SK-N-SH treated with all-trans-retinoic acid at 6 μM for 48 hours (cell line): ENCODE results near the gene MAPKBP1.

Experiments
- ATAC-seq: fragments of 200-7000 bp; cut with Tn5 transposase; 3 replicates; pipeline ENCODE4 v1.9.1; 2020; ENCODE audit warnings: mild to moderate bottlenecking, moderate library complexity
- ARNTL ChIP-seq: fragments of 450-650 bp; formaldehyde crosslinking; IDR thresholded peaks from 2 replicates; pipeline ENCODE4 v1.5.0; 2020; ENCODE audit warnings: low read depth, mild to moderate bottlenecking, moderate library complexity, borderline replicate concordance
- BACH2 ChIP-seq: fragments of 250-450 bp; sonication (Bioruptor Pico); IDR thresholded peaks from 2 replicates; pipeline ENCODE4 v1.9.0; 2021; ENCODE audit warnings: mild to moderate bottlenecking, borderline replicate concordance
- CREB5 ChIP-seq: fragments of 250-450 bp; sonication (Bioruptor Pico); IDR thresholded peaks from 2 replicates; pipeline ENCODE4 v1.5.1; 2020; ENCODE audit warnings: low read depth, mild to moderate bottlenecking, moderate library complexity
- CSDC2 ChIP-seq: fragments of 250-450 bp; sonication (Bioruptor Pico); IDR thresholded peaks from 2 replicates; pipeline ENCODE4 v1.5.0; 2020; ENCODE audit warnings: mild to moderate bottlenecking, moderate library complexity
- ESRRG ChIP-seq: fragments of 250-450 bp; sonication (Bioruptor Pico); IDR thresholded peaks from 2 replicates; pipeline ENCODE4 v1.6.1; 2021; ENCODE audit warnings: mild to moderate bottlenecking
- GLIS3 ChIP-seq: fragments of 250-450 bp; sonication (Bioruptor Pico); IDR thresholded peaks from 2 replicates; pipeline ENCODE4 v1.5.0; 2020; ENCODE audit warnings: mild to moderate bottlenecking, moderate library complexity
- ISL1 ChIP-seq: fragments of 250-450 bp; sonication (Bioruptor Pico); IDR thresholded peaks from 2 replicates; pipeline ENCODE4 v2.1.2; 2022; ENCODE audit warnings: mild to moderate bottlenecking, moderate library complexity
- OSR1 ChIP-seq: fragments of 250-450 bp; sonication (Bioruptor Pico); IDR thresholded peaks from 2 replicates; pipeline ENCODE4 v1.8.0; 2022; ENCODE audit warnings: moderate library complexity, mild to moderate bottlenecking, inconsistent platforms
- PATZ1 ChIP-seq: fragments of 250-450 bp; sonication (Bioruptor Pico); IDR thresholded peaks from 2 replicates; pipeline ENCODE4 v1.8.0; 2020; ENCODE audit warnings: mild to moderate bottlenecking, moderate library complexity, borderline replicate concordance
- POU6F1 ChIP-seq: fragments of 250-450 bp; sonication (Bioruptor Pico); IDR thresholded peaks from 2 replicates; pipeline ENCODE4 v1.8.0; 2021; ENCODE audit warnings: low read depth, mild to moderate bottlenecking, moderate library complexity, borderline replicate concordance
- PPARA ChIP-seq: fragments of 250-450 bp; sonication (Bioruptor Pico); IDR thresholded peaks from 2 replicates; pipeline ENCODE4 v1.5.0; 2020; ENCODE audit warnings: mild to moderate bottlenecking, borderline replicate concordance
- RARB ChIP-seq: fragments of 250-450 bp; sonication (Bioruptor Pico); IDR thresholded peaks from 2 replicates; pipeline ENCODE4 v1.8.0; 2021; ENCODE audit warnings: mild to moderate bottlenecking, moderate library complexity
- TCF4 ChIP-seq: fragments of 250-450 bp; sonication (Bioruptor Pico); IDR thresholded peaks from 2 replicates; pipeline ENCODE4 v1.8.0; 2021; ENCODE audit warnings: mild to moderate bottlenecking, moderate library complexity, borderline replicate concordance
- TSHZ2 ChIP-seq: fragments of 250-450 bp; sonication (Bioruptor Pico); IDR thresholded peaks from 2 replicates; pipeline ENCODE4 v1.5.0; 2020; ENCODE audit warnings: mild to moderate bottlenecking, moderate library complexity
- ZC3H10 ChIP-seq: fragments of 250-450 bp; sonication (Bioruptor Pico); IDR thresholded peaks from 2 replicates; pipeline ENCODE4 v1.5.1; 2021; ENCODE audit warnings: mild to moderate bottlenecking, moderate library complexity
- ZFP3 ChIP-seq: fragments of 250-450 bp; sonication (Bioruptor Pico); IDR thresholded peaks from 2 replicates; pipeline ENCODE4 v1.5.0; 2020; ENCODE audit warnings: mild to moderate bottlenecking, moderate library complexity
- ZFP30 ChIP-seq: fragments of 450-650 bp; formaldehyde crosslinking; IDR thresholded peaks from 2 replicates; pipeline ENCODE4 v1.5.0; 2022; ENCODE audit warnings: mild to moderate bottlenecking, moderate library complexity
- ZNF565 ChIP-seq: fragments of 450-650 bp; formaldehyde crosslinking; conservative IDR thresholded peaks from 2 replicates; pipeline ENCODE4 v1.5.0; 2020; ENCODE audit warnings: low read depth, mild to moderate bottlenecking, moderate library complexity
- ZNF8 ChIP-seq: fragments of 450-650 bp; formaldehyde crosslinking; IDR thresholded peaks from 2 replicates; pipeline ENCODE4 v1.5.0; 2020; ENCODE audit warnings: mild to moderate bottlenecking, moderate library complexity

Gene MAPKBP1

GRCh38 chr15:41868321-41868720 is 94.0 kb downstream of the MAPKBP1 start:
- no peak for ATAC-seq

GRCh38 chr15:41869770-41870688 is 95.7 kb downstream of the MAPKBP1 start:
- no peak for ATAC-seq
- no peak for TF ChIP-seq ZNF565 (CRISPR knock-in tag)
- TF ChIP-seq CREB5 (CRISPR knock-in tag): no peak
- no peak for TF ChIP-seq RARB (CRISPR knock-in tag)
- TF ChIP-seq TCF4 (CRISPR knock-in tag): no peak
- TF ChIP-seq ZFP3 (CRISPR knock-in tag): no peak
- no peak for TF ChIP-seq ZC3H10
- TF ChIP-seq OSR1 (CRISPR knock-in tag): no peak
- no peak for TF ChIP-seq CSDC2 (CRISPR knock-in tag)
- TF ChIP-seq ARNTL (CRISPR knock-in tag): no peak
- TF ChIP-seq PATZ1 (CRISPR knock-in tag): no peak
- TF ChIP-seq POU6F1 (CRISPR knock-in tag): no peak

More at GRCh38 chr15:41868321-41868720, 94.0 kb downstream of the MAPKBP1 start:
- no peak for TF ChIP-seq GLIS3 (CRISPR knock-in tag)
- TF ChIP-seq TSHZ2 (CRISPR knock-in tag): no peak
- no peak for TF ChIP-seq ZNF8 (CRISPR knock-in tag)
- TF ChIP-seq OSR1 (CRISPR knock-in tag): no peak
- no peak for TF ChIP-seq ZFP3 (CRISPR knock-in tag)
- no peak for TF ChIP-seq TCF4 (CRISPR knock-in tag)
- no peak for TF ChIP-seq CREB5 (CRISPR knock-in tag)
- TF ChIP-seq ESRRG: no peak
- TF ChIP-seq POU6F1 (CRISPR knock-in tag): no peak
- no peak for TF ChIP-seq ZNF565 (CRISPR knock-in tag)
- TF ChIP-seq ZC3H10: no peak
- no peak for TF ChIP-seq ZFP30 (CRISPR knock-in tag)
- no peak for TF ChIP-seq ISL1 (CRISPR knock-in tag)
- no peak for TF ChIP-seq BACH2 (CRISPR knock-in tag)
- TF ChIP-seq PPARA (CRISPR knock-in tag): no peak
